HepG2 (cell line): ENCODE results near the gene B4GALT5. TPM values are rescaled to one million over a fixed set of nuclear protein-coding genes. Genes with fewer than 3 reads are reported as not detected.

ENCODE experiments used
- HIVEP1 ChIP-seq: sonication (generic); formaldehyde crosslinking; IDR thresholded peaks from 2 replicates; pipeline ENCODE4 v1.4.0; 2020; ENCODE audit warnings: mild to moderate bottlenecking, missing genetic modification reagents
- KDM2A ChIP-seq: sonication (generic); formaldehyde crosslinking; IDR thresholded peaks from 2 replicates; pipeline ENCODE4 v1.4.0; 2020; ENCODE audit warnings: low read depth, missing genetic modification reagents, borderline replicate concordance
- KLF16 ChIP-seq, 2 experiments: sonication (generic) in 1 of 2; formaldehyde crosslinking in 1 of 2; IDR thresholded peaks; 2 replicates each; pipeline versions ENCODE4 v1.6.1 to v1.8.0; 2016 to 2023; ENCODE audit warnings: missing genetic modification reagents in 2 of 2, missing compliant biosample characterization in 1 of 2
- KMT2B ChIP-seq: IDR thresholded peaks from 2 replicates; pipeline ENCODE4 v1.6.1; 2016; ENCODE audit warnings: missing genetic modification reagents, missing compliant biosample characterization
- NFRKB ChIP-seq: fragments of 450-650 bp; IDR thresholded peaks from 2 replicates; pipeline ENCODE4 v1.6.1; 2017
- SPEN ChIP-seq: sonication (generic); formaldehyde crosslinking; IDR thresholded peaks from 2 replicates; pipeline ENCODE4 v1.5.1; 2020; ENCODE audit warnings: low read depth, mild to moderate bottlenecking, missing genetic modification reagents
- SRSF4 ChIP-seq: fragments of 200-400 bp; formaldehyde crosslinking; IDR thresholded peaks from one replicate; pipeline ENCODE4 v1.6.1; 2018; ENCODE audit warnings: mild to moderate bottlenecking, low read depth, low read length, moderate library complexity; ENCODE audit not compliant: poor library complexity, severe bottlenecking
- TP53 ChIP-seq: sonication (generic); formaldehyde crosslinking; conservative IDR thresholded peaks from 2 replicates; pipeline ENCODE4 v1.4.0; 2020; ENCODE audit warnings: missing genetic modification reagents
- ZNF10 ChIP-seq: sonication (generic); formaldehyde crosslinking; IDR thresholded peaks from 2 replicates; pipeline ENCODE4 v1.4.0; 2020; ENCODE audit warnings: mild to moderate bottlenecking, low read depth, missing genetic modification reagents, borderline replicate concordance
- ZNF143 ChIP-seq: sonication (generic); formaldehyde crosslinking; IDR thresholded peaks from 2 replicates; pipeline ENCODE4 v1.4.0; 2020; ENCODE audit warnings: missing genetic modification reagents
- ZNF543 ChIP-seq: sonication (generic); formaldehyde crosslinking; IDR thresholded peaks from 2 replicates; pipeline ENCODE4 v1.4.0; 2020; ENCODE audit warnings: mild to moderate bottlenecking, missing genetic modification reagents
- ZNF570 ChIP-seq: sonication (generic); formaldehyde crosslinking; IDR thresholded peaks from 2 replicates; pipeline ENCODE4 v1.4.0; 2020; ENCODE audit warnings: mild to moderate bottlenecking, missing genetic modification reagents, borderline replicate concordance
- ZNF616 ChIP-seq: sonication (generic); formaldehyde crosslinking; IDR thresholded peaks from 2 replicates; pipeline ENCODE4 v1.5.0; 2020; ENCODE audit warnings: low read depth, mild to moderate bottlenecking, missing genetic modification reagents
- ZNF761 ChIP-seq: sonication (generic); formaldehyde crosslinking; conservative IDR thresholded peaks from 2 replicates; pipeline ENCODE4 v1.4.0; 2020; ENCODE audit warnings: mild to moderate bottlenecking, missing genetic modification reagents
- ZNF841 ChIP-seq: sonication (generic); formaldehyde crosslinking; IDR thresholded peaks from 2 replicates; pipeline ENCODE4 v1.8.1; 2023; ENCODE audit warnings: missing genetic modification reagents, borderline replicate concordance
- ZNF891 ChIP-seq: sonication (generic); formaldehyde crosslinking; IDR thresholded peaks from 2 replicates; pipeline ENCODE4 v1.5.0; 2020; ENCODE audit warnings: mild to moderate bottlenecking, missing genetic modification reagents
- polyA plus RNA-seq, 8 experiments: library from polyadenylated mRNA; depleted of rRNA in 3 of 8; stranded (reverse) in 7 of 8; unstranded in 1 of 8; fragments of >200 nt; fragmentation: Illumina TruSeq in 4 of 8; extraction: Trizol in 4 of 8; gene quantifications; 2 replicates each; pipeline versions ENCODE4 v1.2.1 to v1.2.3, GENCODE V29; 2011 to 2016; ENCODE audit warnings: low read depth in 4 of 8, missing spikeins in 1 of 8, mixed read lengths in 1 of 8; ENCODE audit not compliant: insufficient read depth in 1 of 8
- total RNA-seq, 5 experiments: library from RNA; depleted of rRNA; stranded (reverse); fragments of >200 nt; fragmentation: Illumina TruSeq; extraction: Trizol; gene quantifications; 2 replicates each; pipeline ENCODE4 v1.2.3, GENCODE V29; 2016; ENCODE audit warnings: low read depth in 1 of 5
- TF ChIP-seq, protein P1 (sequence below): sonication (generic); formaldehyde crosslinking; IDR thresholded peaks from 2 replicates; pipeline ENCODE4 v1.4.0; 2020; ENCODE audit warnings: missing genetic modification reagents, borderline replicate concordance
- TF ChIP-seq, protein P2 (sequence below): IDR thresholded peaks from 2 replicates; pipeline ENCODE4 v1.6.1; 2016; ENCODE audit warnings: mild to moderate bottlenecking, missing biosample characterization, missing genetic modification reagents
- TF ChIP-seq, protein P3 (sequence below): sonication (generic); formaldehyde crosslinking; IDR thresholded peaks from 2 replicates; pipeline ENCODE4 v1.5.0; 2020; ENCODE audit warnings: missing genetic modification reagents
- TF ChIP-seq, protein P4 (sequence below): sonication (generic); formaldehyde crosslinking; IDR thresholded peaks from 2 replicates; pipeline ENCODE4 v1.4.0; 2020; ENCODE audit warnings: missing genetic modification reagents

B4GALT5 gene
- total and polyA plus RNA-seq, 2 of the 13 experiments (the other 11 are each of a cell fraction or from before 2014, with no cell fraction given), result 27.3 to 30.9 TPM

DNA sequence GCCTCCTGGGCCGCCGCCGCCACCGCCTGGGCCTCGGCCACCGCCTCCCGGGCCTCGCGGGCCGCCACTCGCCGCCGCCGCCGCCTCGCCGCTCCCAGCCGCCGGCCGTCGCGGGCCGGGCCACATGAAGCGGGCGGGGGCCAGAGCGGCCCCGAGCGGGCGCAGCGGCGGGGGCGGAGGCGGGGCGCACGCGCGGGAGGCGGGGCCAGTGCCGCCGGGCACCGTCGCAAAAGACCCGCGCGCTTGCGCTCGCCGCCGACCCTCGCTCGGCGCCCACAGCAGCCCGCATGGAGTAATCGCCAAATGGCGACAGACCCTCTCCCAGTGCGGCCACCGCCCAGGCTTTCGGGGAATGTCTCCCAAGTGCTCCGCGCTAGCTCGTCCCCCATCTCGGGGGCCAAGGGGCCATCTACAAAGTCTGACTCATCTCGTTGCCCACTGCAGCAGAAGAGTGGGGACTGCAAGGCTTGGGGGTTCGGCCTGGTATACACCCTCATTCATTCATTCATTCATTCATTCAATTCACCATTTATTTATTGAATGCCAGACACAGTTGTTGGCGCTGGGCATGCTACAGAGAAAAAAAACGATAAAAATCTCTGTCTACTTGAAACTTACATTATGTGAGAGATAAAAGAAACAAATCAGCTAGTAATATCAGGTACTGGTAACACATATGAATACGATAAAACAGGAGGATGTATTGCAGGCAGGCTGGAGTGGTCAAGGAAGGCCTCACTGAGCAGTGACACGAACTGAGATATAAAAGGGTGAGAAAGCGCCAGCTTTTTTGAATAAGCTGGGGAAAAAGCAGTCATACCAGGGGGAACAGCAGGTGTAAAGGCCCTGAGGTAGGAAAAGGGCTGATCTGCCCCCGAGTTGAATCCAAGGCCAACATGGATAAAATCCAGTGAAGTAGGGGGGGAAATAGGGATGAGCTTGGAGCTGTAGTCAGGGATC is at the start of gene B4GALT5 (continued):
- TF ChIP-seq ZNF841 (CRISPR knock-in tag), result 0 out of 2 replicates have a peak, but pooled peaks have one; percentile 40
- peak; percentile 55; the same call in 1 of the 2 replicates for TF ChIP-seq ZNF891
- TF ChIP-seq NFRKB, result no peak
- TF ChIP-seq, protein P1, sequence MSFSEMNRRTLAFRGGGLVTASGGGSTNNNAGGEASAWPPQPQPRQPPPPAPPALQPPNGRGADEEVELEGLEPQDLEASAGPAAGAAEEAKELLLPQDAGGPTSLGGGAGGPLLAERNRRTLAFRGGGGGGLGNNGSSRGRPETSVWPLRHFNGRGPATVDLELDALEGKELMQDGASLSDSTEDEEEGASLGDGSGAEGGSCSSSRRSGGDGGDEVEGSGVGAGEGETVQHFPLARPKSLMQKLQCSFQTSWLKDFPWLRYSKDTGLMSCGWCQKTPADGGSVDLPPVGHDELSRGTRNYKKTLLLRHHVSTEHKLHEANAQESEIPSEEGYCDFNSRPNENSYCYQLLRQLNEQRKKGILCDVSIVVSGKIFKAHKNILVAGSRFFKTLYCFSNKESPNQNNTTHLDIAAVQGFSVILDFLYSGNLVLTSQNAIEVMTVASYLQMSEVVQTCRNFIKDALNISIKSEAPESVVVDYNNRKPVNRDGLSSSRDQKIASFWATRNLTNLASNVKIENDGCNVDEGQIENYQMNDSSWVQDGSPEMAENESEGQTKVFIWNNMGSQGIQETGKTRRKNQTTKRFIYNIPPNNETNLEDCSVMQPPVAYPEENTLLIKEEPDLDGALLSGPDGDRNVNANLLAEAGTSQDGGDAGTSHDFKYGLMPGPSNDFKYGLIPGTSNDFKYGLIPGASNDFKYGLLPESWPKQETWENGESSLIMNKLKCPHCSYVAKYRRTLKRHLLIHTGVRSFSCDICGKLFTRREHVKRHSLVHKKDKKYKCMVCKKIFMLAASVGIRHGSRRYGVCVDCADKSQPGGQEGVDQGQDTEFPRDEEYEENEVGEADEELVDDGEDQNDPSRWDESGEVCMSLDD (CRISPR knock-in tag), result peak; percentile 83; the same call in 1 of the 2 replicates
- no peak; the same call in 1 of the 2 replicates for TF ChIP-seq HIVEP1 (CRISPR knock-in tag)
- TF ChIP-seq, protein P2, sequence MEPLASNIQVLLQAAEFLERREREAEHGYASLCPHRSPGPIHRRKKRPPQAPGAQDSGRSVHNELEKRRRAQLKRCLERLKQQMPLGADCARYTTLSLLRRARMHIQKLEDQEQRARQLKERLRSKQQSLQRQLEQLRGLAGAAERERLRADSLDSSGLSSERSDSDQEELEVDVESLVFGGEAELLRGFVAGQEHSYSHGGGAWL (CRISPR knock-in tag), result no peak
- no peak for TF ChIP-seq TP53
- TF ChIP-seq ZNF761 (CRISPR knock-in tag), result peak; percentile 53; the same call in 1 of the 2 replicates
- peak; percentile 90; the same call in 1 of the 2 replicates for TF ChIP-seq KDM2A
- no peak for TF ChIP-seq ZNF570 (CRISPR knock-in tag)
- peak; percentile 77; the same call in 1 of the 2 replicates for TF ChIP-seq SPEN (CRISPR knock-in tag)
- no peak for TF ChIP-seq ZNF10 (CRISPR knock-in tag)
- peak; percentile 65; the same call in 1 of the 2 replicates for TF ChIP-seq ZNF543 (CRISPR knock-in tag)
- no peak for TF ChIP-seq KMT2B (CRISPR knock-in tag)
- no peak for TF ChIP-seq ZNF143
- TF ChIP-seq SRSF4, result no peak
- TF ChIP-seq, protein P3, sequence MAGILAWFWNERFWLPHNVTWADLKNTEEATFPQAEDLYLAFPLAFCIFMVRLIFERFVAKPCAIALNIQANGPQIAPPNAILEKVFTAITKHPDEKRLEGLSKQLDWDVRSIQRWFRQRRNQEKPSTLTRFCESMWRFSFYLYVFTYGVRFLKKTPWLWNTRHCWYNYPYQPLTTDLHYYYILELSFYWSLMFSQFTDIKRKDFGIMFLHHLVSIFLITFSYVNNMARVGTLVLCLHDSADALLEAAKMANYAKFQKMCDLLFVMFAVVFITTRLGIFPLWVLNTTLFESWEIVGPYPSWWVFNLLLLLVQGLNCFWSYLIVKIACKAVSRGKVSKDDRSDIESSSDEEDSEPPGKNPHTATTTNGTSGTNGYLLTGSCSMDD (CRISPR knock-in tag), result no peak
- TF ChIP-seq KLF16 (CRISPR knock-in tag; IDR thresholded peaks at IDR 0.05), result peak in 1 of 2 experiments; percentile 69; a peak in 1 of 4 replicates
- no peak; the same call in 1 of the 2 replicates for TF ChIP-seq ZNF616
- TF ChIP-seq, protein P4, sequence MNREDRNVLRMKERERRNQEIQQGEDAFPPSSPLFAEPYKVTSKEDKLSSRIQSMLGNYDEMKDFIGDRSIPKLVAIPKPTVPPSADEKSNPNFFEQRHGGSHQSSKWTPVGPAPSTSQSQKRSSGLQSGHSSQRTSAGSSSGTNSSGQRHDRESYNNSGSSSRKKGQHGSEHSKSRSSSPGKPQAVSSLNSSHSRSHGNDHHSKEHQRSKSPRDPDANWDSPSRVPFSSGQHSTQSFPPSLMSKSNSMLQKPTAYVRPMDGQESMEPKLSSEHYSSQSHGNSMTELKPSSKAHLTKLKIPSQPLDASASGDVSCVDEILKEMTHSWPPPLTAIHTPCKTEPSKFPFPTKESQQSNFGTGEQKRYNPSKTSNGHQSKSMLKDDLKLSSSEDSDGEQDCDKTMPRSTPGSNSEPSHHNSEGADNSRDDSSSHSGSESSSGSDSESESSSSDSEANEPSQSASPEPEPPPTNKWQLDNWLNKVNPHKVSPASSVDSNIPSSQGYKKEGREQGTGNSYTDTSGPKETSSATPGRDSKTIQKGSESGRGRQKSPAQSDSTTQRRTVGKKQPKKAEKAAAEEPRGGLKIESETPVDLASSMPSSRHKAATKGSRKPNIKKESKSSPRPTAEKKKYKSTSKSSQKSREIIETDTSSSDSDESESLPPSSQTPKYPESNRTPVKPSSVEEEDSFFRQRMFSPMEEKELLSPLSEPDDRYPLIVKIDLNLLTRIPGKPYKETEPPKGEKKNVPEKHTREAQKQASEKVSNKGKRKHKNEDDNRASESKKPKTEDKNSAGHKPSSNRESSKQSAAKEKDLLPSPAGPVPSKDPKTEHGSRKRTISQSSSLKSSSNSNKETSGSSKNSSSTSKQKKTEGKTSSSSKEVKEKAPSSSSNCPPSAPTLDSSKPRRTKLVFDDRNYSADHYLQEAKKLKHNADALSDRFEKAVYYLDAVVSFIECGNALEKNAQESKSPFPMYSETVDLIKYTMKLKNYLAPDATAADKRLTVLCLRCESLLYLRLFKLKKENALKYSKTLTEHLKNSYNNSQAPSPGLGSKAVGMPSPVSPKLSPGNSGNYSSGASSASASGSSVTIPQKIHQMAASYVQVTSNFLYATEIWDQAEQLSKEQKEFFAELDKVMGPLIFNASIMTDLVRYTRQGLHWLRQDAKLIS (CRISPR knock-in tag), result 0 out of 2 replicates have a peak, but pooled peaks have one; percentile 42
